HepG2 (cell line): ENCODE results near the gene TPGS1. TPM values are rescaled to one million over a fixed set of nuclear protein-coding genes. Genes with fewer than 3 reads are reported as not detected.

Experiments used
- ATAC-seq: fragments of 200-7000 bp; cut with Tn5 transposase; 3 replicates; pipeline ENCODE4 v1.9.1; 2020; ENCODE audit warnings: mild to moderate bottlenecking, moderate library complexity
- BruUV-seq: library from RNA; stranded (reverse); fragments of 400-500 nt; replicated peaks from 2 replicates; lab custom pipeline; 2021; lab: Mats Ljungman, UMichigan
- CTCF ChIA-PET: fragments of 300-600 bp; formaldehyde crosslinking; extraction: SDS; loops from one replicate; lab custom pipeline; 2021; ENCODE audit warnings: low total read pairs, inconsistent platforms, low intra/inter-chr PET ratio; lab: Yijun Ruan, JAX
- POLR2A ChIA-PET: fragments of 350-600 bp; sonication (Branson Sonifier 250); formaldehyde crosslinking; loops from one replicate; lab custom pipeline; 2020; ENCODE audit warnings: antibody characterized with exemption, inconsistent platforms; lab: Yijun Ruan, JAX
- DNase-seq: peaks from one replicate; pipeline ENCODE4 v3.0.0-alpha.2; 2015; ENCODE audit warnings: low spot score
- FAIRE-seq: peaks from 3 replicates; lab custom pipeline; 2011; peaks lifted over from hg19 to GRCh38; lab: Jason Lieb, UNC
- H2AFZ ChIP-seq: one replicate; pipeline ENCODE4 v1.6.1; 2011; ENCODE audit warnings: low read length, inconsistent platforms
- H3K27ac ChIP-seq: fragments of 300-600 bp; 3 replicates; pipeline ENCODE4 v1.8.0; 2011; ENCODE audit warnings: mixed run types, mild to moderate bottlenecking, mixed read lengths, low read length, inconsistent platforms; ENCODE audit not compliant: insufficient read depth; ENCODE audit errors: extremely low read length
- H3K27me3 ChIP-seq, 2 experiments: fragments of 200-600 bp in 1 of 2; 2 replicates in 1 of 2; 3 replicates in 1 of 2; pipeline versions ENCODE4 v1.6.0 to v1.8.0; 2011; ENCODE audit warnings: low read length in 2 of 2, mild to moderate bottlenecking in 2 of 2, moderate library complexity in 2 of 2, inconsistent platforms in 1 of 2; ENCODE audit not compliant: insufficient read depth in 2 of 2, control insufficient read depth in 1 of 2
- H3K36me3 ChIP-seq, 2 experiments: fragments of 200-600 bp in 1 of 2; replicated peaks in 1 of 2; 2 replicates in 1 of 2; 3 replicates in 1 of 2; pipeline versions ENCODE4 v1.5.1 to v1.8.0; 2011; ENCODE audit warnings: low read length in 2 of 2, inconsistent platforms in 1 of 2; ENCODE audit not compliant: insufficient read depth in 2 of 2, control insufficient read depth in 1 of 2
- H3K4me1 ChIP-seq: 2 replicates; pipeline ENCODE4 v1.5.1; 2012; ENCODE audit warnings: low read length, inconsistent platforms; ENCODE audit not compliant: insufficient read depth
- H3K4me2 ChIP-seq: 2 replicates; pipeline ENCODE4 v1.6.0; 2011; ENCODE audit warnings: low read depth, low read length, inconsistent platforms
- H3K4me3 ChIP-seq, 3 experiments: fragments of 200-600 bp in 1 of 3; sonication (generic), shearing (Covaris generic) in 1 of 3; replicated peaks in 1 of 3; 2 replicates each; pipeline ENCODE4 v1.5.1; 2011 to 2016; ENCODE audit warnings: low read length in 3 of 3, inconsistent platforms in 2 of 3, low read depth in 2 of 3, mild to moderate bottlenecking in 2 of 3, control low read depth in 1 of 3, mixed read lengths in 1 of 3; ENCODE audit not compliant: insufficient read depth in 1 of 3
- H3K79me2 ChIP-seq: one replicate; pipeline ENCODE4 v1.6.1; 2011; ENCODE audit warnings: low read length, inconsistent platforms; ENCODE audit not compliant: insufficient read depth
- H3K9ac ChIP-seq: 2 replicates; pipeline ENCODE4 v1.6.0; 2011; ENCODE audit warnings: mild to moderate bottlenecking, low read depth, low read length, inconsistent platforms; ENCODE audit not compliant: insufficient read depth
- H3K9me3 ChIP-seq: 2 replicates; pipeline ENCODE4 v1.5.1; 2012; ENCODE audit warnings: mild to moderate bottlenecking, low read length
- H4K20me1 ChIP-seq: 2 replicates; pipeline ENCODE4 v1.6.0; 2011; ENCODE audit warnings: inconsistent platforms, mild to moderate bottlenecking, low read length, moderate library complexity; ENCODE audit not compliant: insufficient read depth
- CENPT ChIP-seq: sonication (generic); formaldehyde crosslinking; IDR thresholded peaks from 2 replicates; pipeline ENCODE4 v1.8.0; 2022; ENCODE audit warnings: low read depth, mild to moderate bottlenecking, moderate library complexity, missing genetic modification reagents
- NR2C2 ChIP-seq: sonication (generic); formaldehyde crosslinking; IDR thresholded peaks from 2 replicates; pipeline ENCODE4 v1.4.0; 2020; ENCODE audit warnings: missing genetic modification reagents, mild to moderate bottlenecking, moderate library complexity, borderline replicate concordance
- NR2F6 ChIP-seq, 2 experiments: IDR thresholded peaks; 2 replicates each; pipeline ENCODE4 v1.6.1; 2016; ENCODE audit warnings: antibody characterized with exemption in 1 of 2, mild to moderate bottlenecking in 1 of 2
- NRL ChIP-seq: sonication (generic); formaldehyde crosslinking; IDR thresholded peaks from 2 replicates; pipeline ENCODE4 v1.5.0; 2020; ENCODE audit warnings: missing genetic modification reagents, mild to moderate bottlenecking, moderate library complexity, borderline replicate concordance
- RCOR2 ChIP-seq: IDR thresholded peaks from 2 replicates; pipeline ENCODE4 v1.6.1; 2016; ENCODE audit warnings: missing biosample characterization, missing genetic modification reagents
- ZNF10 ChIP-seq: sonication (generic); formaldehyde crosslinking; IDR thresholded peaks from 2 replicates; pipeline ENCODE4 v1.4.0; 2020; ENCODE audit warnings: mild to moderate bottlenecking, low read depth, missing genetic modification reagents, borderline replicate concordance
- ZNF143 ChIP-seq: sonication (generic); formaldehyde crosslinking; IDR thresholded peaks from 2 replicates; pipeline ENCODE4 v1.4.0; 2020; ENCODE audit warnings: missing genetic modification reagents
- WGBS: methylation state at CpG from one replicate; pipeline ENCODE4 v1.1.6; 2017; ENCODE audit warnings: low lambda C conversion rate; 5-methylcytosine and 5-hydroxymethylcytosine counted together
- in situ Hi-C: cut with HindIII; loops from 2 replicates; pipeline ENCODE4 v1.10.0; 2017; ENCODE audit warnings: low pct_unique_long_range_greater_than_20kb; ENCODE audit not compliant: extremely low pct_ligation_motif_present
- intact Hi-C: fragments of 100-400 bp; cut with micrococcal nuclease; formaldehyde crosslinking; loops from one replicate; pipeline ENCODE4 v1.10.0; 2022; ENCODE audit not compliant: unreplicated experiment
- polyA plus RNA-seq, 8 experiments: library from polyadenylated mRNA; depleted of rRNA in 3 of 8; stranded (reverse) in 7 of 8; unstranded in 1 of 8; fragments of >200 nt; fragmentation: Illumina TruSeq in 4 of 8; extraction: Trizol in 4 of 8; gene quantifications; 2 replicates each; pipeline versions ENCODE4 v1.2.1 to v1.2.3, GENCODE V29; 2011 to 2016; ENCODE audit warnings: low read depth in 4 of 8, missing spikeins in 1 of 8, mixed read lengths in 1 of 8; ENCODE audit not compliant: insufficient read depth in 1 of 8
- total RNA-seq, 5 experiments: library from RNA; depleted of rRNA; stranded (reverse); fragments of >200 nt; fragmentation: Illumina TruSeq; extraction: Trizol; gene quantifications; 2 replicates each; pipeline ENCODE4 v1.2.3, GENCODE V29; 2016; ENCODE audit warnings: low read depth in 1 of 5
- TF ChIP-seq, protein P1 (sequence below): fragments of 450-650 bp; IDR thresholded peaks from 2 replicates; pipeline ENCODE4 v1.6.1; 2017; ENCODE audit warnings: mild to moderate bottlenecking
- TF ChIP-seq, protein P2 (sequence below): sonication (generic); formaldehyde crosslinking; conservative IDR thresholded peaks from 2 replicates; pipeline ENCODE4 v1.4.0; 2020; ENCODE audit warnings: missing genetic modification reagents
- TF ChIP-seq, protein P3 (sequence below): sonication (generic); formaldehyde crosslinking; conservative IDR thresholded peaks from 2 replicates; pipeline ENCODE4 v1.8.0; 2022; ENCODE audit warnings: mild to moderate bottlenecking, moderate library complexity, missing genetic modification reagents
- TF ChIP-seq, protein P4 (sequence below): sonication (generic); formaldehyde crosslinking; IDR thresholded peaks from 2 replicates; pipeline ENCODE4 v1.4.0; 2020; ENCODE audit warnings: missing genetic modification reagents, borderline replicate concordance
- TF ChIP-seq, protein P5 (sequence below): sonication (generic); formaldehyde crosslinking; IDR thresholded peaks from 2 replicates; pipeline ENCODE4 v1.5.1; 2020; ENCODE audit warnings: mild to moderate bottlenecking, moderate library complexity, missing genetic modification reagents

The TPGS1 gene
- total and polyA plus RNA-seq, 2 of the 13 experiments (the other 11 are each of a cell fraction or from before 2014, with no cell fraction given), result 1.1 to 6.2 TPM

DNA sequence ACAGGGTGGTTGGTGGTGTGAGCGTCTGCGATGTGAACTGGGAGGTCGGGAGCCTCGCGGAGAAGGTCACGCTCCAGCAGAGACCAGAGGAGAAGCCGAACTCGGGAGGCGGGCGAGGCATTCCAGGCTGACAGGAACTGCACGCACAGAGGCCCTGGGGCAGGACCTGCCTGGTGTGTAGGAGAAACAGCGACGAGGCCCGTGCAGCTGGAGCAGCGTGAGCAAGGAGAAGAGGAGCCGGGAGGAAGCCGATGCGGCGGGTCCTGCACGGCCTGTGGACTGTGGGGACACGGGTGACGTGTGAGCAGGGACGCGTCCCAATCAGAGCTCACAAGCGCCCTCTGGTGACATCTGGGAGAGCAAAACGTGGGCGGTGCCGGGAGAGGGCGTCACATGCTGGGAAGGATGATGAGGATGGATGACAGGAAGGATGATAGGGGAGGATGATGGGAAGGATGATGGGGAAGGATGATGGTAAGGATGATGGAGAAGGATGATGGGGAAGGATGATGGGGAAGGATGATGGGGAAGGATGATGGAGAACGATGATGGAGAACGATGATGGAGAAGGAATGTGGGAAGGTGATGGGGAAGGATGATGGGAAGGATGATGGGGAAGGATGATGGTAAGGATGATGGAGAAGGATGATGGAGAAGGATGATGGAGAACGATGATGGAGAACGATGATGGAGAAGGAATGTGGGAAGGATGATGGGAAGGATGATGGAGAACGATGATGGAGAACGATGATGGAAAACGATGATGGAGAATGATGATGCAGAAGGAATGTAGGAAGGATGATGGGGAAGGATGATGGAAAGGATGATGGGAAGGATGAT, 27.1 kb upstream of the TPGS1 start:
- Histone ChIP-seq H3K9me3 (peaks cover 4% of the 10 kb centered on the region; the same call in 1 of the 2 replicates), H3K79me2 (no peaks in the 10 kb centered on the region), H3K36me3 (no peaks in the 10 kb centered on the region), H3K4me1 (peaks cover 16% of the 10 kb centered on the region), H4K20me1 (no peaks in the 10 kb centered on the region; the same call in 1 of the 2 replicates), H3K27me3 (peaks cover 5 to 11% of the 10 kb centered on the region in 2 experiments; a peak in 4 of 5 replicates), H2AFZ (no peak overlapping the region), H3K9ac (no peak overlapping the region), H3K27ac (no peak overlapping the region), H3K4me3 (peak overlapping the region in 1 of 3 experiments; percentile 66; a peak in 3 of 6 replicates), H3K4me2 (peak overlapping the region; percentile 74)
- DNase-seq (peak; percentile 63), FAIRE-seq (no peak), ATAC-seq (peak; percentile 66)
- ChIA-PET CTCF (interaction anchor here (0.6 to 2.6 kb wide), 4 partner anchors 30 to 96 kb away, joined by 3 to 19 read pairs (median 5); no protein-coding TSS in a partner anchor), POLR2A (interaction anchor here (1.0 kb wide), 1 partner anchor 19 kb away, joined by 3 read pairs; no protein-coding TSS in a partner anchor)
- in situ Hi-C loops, result loop anchor here (5.0 kb wide), 1 partner anchor 98 kb away; no protein-coding TSS in a partner anchor
- WGBS, result 20% methylated on average over 36 of the region's 36 CpGs
- BruUV-seq, result no TSS peak
- intact Hi-C loops, result loop anchor here (2.0 kb wide), 1 partner anchor 91 kb away; no protein-coding TSS in a partner anchor
- TF ChIP-seq, protein P1, sequence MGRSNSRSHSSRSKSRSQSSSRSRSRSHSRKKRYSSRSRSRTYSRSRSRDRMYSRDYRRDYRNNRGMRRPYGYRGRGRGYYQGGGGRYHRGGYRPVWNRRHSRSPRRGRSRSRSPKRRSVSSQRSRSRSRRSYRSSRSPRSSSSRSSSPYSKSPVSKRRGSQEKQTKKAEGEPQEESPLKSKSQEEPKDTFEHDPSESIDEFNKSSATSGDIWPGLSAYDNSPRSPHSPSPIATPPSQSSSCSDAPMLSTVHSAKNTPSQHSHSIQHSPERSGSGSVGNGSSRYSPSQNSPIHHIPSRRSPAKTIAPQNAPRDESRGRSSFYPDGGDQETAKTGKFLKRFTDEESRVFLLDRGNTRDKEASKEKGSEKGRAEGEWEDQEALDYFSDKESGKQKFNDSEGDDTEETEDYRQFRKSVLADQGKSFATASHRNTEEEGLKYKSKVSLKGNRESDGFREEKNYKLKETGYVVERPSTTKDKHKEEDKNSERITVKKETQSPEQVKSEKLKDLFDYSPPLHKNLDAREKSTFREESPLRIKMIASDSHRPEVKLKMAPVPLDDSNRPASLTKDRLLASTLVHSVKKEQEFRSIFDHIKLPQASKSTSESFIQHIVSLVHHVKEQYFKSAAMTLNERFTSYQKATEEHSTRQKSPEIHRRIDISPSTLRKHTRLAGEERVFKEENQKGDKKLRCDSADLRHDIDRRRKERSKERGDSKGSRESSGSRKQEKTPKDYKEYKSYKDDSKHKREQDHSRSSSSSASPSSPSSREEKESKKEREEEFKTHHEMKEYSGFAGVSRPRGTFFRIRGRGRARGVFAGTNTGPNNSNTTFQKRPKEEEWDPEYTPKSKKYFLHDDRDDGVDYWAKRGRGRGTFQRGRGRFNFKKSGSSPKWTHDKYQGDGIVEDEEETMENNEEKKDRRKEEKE, result no peak
- TF ChIP-seq CENPT (CRISPR knock-in tag), result no peak
- TF ChIP-seq NR2C2 (CRISPR knock-in tag), result peak; percentile 37; the same call in 1 of the 2 replicates
- TF ChIP-seq, protein P2, sequence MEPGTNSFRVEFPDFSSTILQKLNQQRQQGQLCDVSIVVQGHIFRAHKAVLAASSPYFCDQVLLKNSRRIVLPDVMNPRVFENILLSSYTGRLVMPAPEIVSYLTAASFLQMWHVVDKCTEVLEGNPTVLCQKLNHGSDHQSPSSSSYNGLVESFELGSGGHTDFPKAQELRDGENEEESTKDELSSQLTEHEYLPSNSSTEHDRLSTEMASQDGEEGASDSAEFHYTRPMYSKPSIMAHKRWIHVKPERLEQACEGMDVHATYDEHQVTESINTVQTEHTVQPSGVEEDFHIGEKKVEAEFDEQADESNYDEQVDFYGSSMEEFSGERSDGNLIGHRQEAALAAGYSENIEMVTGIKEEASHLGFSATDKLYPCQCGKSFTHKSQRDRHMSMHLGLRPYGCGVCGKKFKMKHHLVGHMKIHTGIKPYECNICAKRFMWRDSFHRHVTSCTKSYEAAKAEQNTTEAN (CRISPR knock-in tag), result no peak
- TF ChIP-seq ZNF143 (CRISPR knock-in tag), result no peak
- no peak for TF ChIP-seq NR2F6 (IDR thresholded peaks at IDR 0.05)
- no peak for TF ChIP-seq NR2F6 (CRISPR knock-in tag; IDR thresholded peaks at IDR 0.05)
- TF ChIP-seq, protein P3, sequence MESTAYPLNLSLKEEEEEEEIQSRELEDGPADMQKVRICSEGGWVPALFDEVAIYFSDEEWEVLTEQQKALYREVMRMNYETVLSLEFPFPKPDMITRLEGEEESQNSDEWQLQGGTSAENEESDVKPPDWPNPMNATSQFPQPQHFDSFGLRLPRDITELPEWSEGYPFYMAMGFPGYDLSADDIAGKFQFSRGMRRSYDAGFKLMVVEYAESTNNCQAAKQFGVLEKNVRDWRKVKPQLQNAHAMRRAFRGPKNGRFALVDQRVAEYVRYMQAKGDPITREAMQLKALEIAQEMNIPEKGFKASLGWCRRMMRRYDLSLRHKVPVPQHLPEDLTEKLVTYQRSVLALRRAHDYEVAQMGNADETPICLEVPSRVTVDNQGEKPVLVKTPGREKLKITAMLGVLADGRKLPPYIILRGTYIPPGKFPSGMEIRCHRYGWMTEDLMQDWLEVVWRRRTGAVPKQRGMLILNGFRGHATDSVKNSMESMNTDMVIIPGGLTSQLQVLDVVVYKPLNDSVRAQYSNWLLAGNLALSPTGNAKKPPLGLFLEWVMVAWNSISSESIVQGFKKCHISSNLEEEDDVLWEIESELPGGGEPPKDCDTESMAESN (CRISPR knock-in tag), result no peak
- TF ChIP-seq NRL (CRISPR knock-in tag), result no peak
- no peak for TF ChIP-seq ZNF10 (CRISPR knock-in tag)
- no peak for TF ChIP-seq RCOR2 (CRISPR knock-in tag)
- TF ChIP-seq, protein P4, sequence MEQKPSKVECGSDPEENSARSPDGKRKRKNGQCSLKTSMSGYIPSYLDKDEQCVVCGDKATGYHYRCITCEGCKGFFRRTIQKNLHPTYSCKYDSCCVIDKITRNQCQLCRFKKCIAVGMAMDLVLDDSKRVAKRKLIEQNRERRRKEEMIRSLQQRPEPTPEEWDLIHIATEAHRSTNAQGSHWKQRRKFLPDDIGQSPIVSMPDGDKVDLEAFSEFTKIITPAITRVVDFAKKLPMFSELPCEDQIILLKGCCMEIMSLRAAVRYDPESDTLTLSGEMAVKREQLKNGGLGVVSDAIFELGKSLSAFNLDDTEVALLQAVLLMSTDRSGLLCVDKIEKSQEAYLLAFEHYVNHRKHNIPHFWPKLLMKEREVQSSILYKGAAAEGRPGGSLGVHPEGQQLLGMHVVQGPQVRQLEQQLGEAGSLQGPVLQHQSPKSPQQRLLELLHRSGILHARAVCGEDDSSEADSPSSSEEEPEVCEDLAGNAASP (CRISPR knock-in tag), result no peak
- TF ChIP-seq, protein P5, sequence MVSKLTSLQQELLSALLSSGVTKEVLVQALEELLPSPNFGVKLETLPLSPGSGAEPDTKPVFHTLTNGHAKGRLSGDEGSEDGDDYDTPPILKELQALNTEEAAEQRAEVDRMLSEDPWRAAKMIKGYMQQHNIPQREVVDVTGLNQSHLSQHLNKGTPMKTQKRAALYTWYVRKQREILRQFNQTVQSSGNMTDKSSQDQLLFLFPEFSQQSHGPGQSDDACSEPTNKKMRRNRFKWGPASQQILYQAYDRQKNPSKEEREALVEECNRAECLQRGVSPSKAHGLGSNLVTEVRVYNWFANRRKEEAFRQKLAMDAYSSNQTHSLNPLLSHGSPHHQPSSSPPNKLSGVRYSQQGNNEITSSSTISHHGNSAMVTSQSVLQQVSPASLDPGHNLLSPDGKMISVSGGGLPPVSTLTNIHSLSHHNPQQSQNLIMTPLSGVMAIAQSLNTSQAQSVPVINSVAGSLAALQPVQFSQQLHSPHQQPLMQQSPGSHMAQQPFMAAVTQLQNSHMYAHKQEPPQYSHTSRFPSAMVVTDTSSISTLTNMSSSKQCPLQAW (CRISPR knock-in tag), result 0 out of 2 replicates have a peak, but pooled peaks have one; percentile 49
